DMS53 (cell line): Measurements from ENCODE around the gene PRR23C.
A peak's percentile ranks its signal among the peaks of the same experiment; 100 is the strongest.
"Not testable (repeated sequence)": the region's sequence is repeated elsewhere in the genome, so short reads cannot be mapped to it uniquely, and the experiment has no call there.

ENCODE experiments used
- DNase-seq: peaks from one replicate; lab custom pipeline; 2025; lab: John Stamatoyannopoulos, UW

PRR23C gene

GRCh38 chr3:139044366-139045210 is at the start of gene PRR23C:
PRR23C (minus strand) TSS chr3:139044892; CDS start chr3:139044620, 272 bp downstream.
- DNase-seq, result no peak

GRCh38 chr3:139093840-139094239 is 49.1 kb upstream of the PRR23C start:
- DNase-seq, result no peak

GRCh38 chr3:139088462-139089324 is 44.0 kb upstream of the PRR23C start:
- no peak for DNase-seq

- no peak for DNase-seq
Observed at GRCh38 chr3:139087621-139088020, 42.9 kb upstream of the PRR23C start.

GRCh38 chr3:139084176-139084575 is 39.5 kb upstream of the PRR23C start:
- DNase-seq, result no peak

- no peak for DNase-seq
Observed at GRCh38 chr3:139074565-139075115, 29.9 kb upstream of the PRR23C start.

GRCh38 chr3:139062918-139063317 is 18.2 kb upstream of the PRR23C start:
- DNase-seq, result no peak

- DNase-seq, result no peak
Observed at GRCh38 chr3:139052802-139053600, 8.3 kb upstream of the PRR23C start.

GRCh38 chr3:139043554-139044365 is 932 bp downstream of the PRR23C start:
- no peak for DNase-seq

- no peak for DNase-seq
Observed at GRCh38 chr3:139037478-139037877, 7.2 kb downstream of the PRR23C start.

GRCh38 chr3:139032326-139033002 is 12.2 kb downstream of the PRR23C start:
- no peak for DNase-seq

- not testable (repeated sequence) for DNase-seq
Observed at GRCh38 chr3:139030576-139030975, 14.1 kb downstream of the PRR23C start.

- no peak for DNase-seq
Observed at GRCh38 chr3:139024968-139025367, 19.7 kb downstream of the PRR23C start.

GRCh38 chr3:139020868-139021234 is 23.8 kb downstream of the PRR23C start, which contains the start of gene PRR23B:
PRR23B (minus strand) TSS chr3:139020926; CDS start chr3:139020661, 265 bp downstream.
- DNase-seq, result peak; percentile 13

- DNase-seq, result no peak
Observed at GRCh38 chr3:139020036-139020867, 24.4 kb downstream of the PRR23C start.

- DNase-seq, result peak; percentile 7
Observed at GRCh38 chr3:139016430-139017048, 28.2 kb downstream of the PRR23C start.

GRCh38 chr3:139006051-139006716 is 38.5 kb downstream of the PRR23C start, which contains the start of gene PRR23A:
PRR23A (minus strand) TSS chr3:139006268; CDS start chr3:139006268, 0 bp downstream.
- DNase-seq, result no peak

GRCh38 chr3:139005356-139005993 is 39.2 kb downstream of the PRR23C start:
- DNase-seq, result no peak
